OCI-LY7 (cell line): Measurements from ENCODE around the gene CREB5. TPM values are rescaled to one million over a fixed set of nuclear protein-coding genes. Genes with fewer than 3 reads are reported as not detected.

Experiments
- BruUV-seq: library from RNA; stranded (reverse); fragments of 400-500 nt; replicated peaks from 2 replicates; lab custom pipeline; 2021; lab: Mats Ljungman, UMichigan
- CTCF ChIA-PET: fragments of 300-600 bp; sonication (Branson Sonifier 250); formaldehyde crosslinking; loops from one replicate; lab custom pipeline; 2022; ENCODE audit warnings: antibody characterized with exemption; ENCODE audit not compliant: unreplicated experiment; lab: Charles Lee
- POLR2A ChIA-PET: fragments of 300-600 bp; sonication (Branson Sonifier 250); formaldehyde crosslinking; loops from one replicate; lab custom pipeline; 2022; ENCODE audit warnings: antibody characterized with exemption; lab: Charles Lee
- DNase-seq: peaks from one replicate; pipeline ENCODE4 v3.0.0-alpha.2; 2015; ENCODE audit warnings: low spot score
- H2AFZ ChIP-seq: fragments of 200-600 bp; sonication (generic), shearing (Covaris generic); 2 replicates; pipeline ENCODE4 v1.6.1; 2014; ENCODE audit warnings: mild to moderate bottlenecking, antibody characterized with exemption, low read length, moderate library complexity
- H3K27ac ChIP-seq: fragments of 200-600 bp; sonication (generic); 2 replicates; pipeline ENCODE4 v1.5.1; 2014; ENCODE audit warnings: mixed run types, low read depth, mild to moderate bottlenecking, moderate library complexity, low read length, inconsistent platforms; ENCODE audit not compliant: poor library complexity, severe bottlenecking
- H3K36me3 ChIP-seq: fragments of 200-600 bp; sonication (generic); 2 replicates; pipeline ENCODE4 v1.6.1; 2014; ENCODE audit warnings: mild to moderate bottlenecking, antibody characterized with exemption, low read length, moderate library complexity, mixed read lengths; ENCODE audit not compliant: insufficient read depth
- H3K4me1 ChIP-seq: fragments of 200-600 bp; sonication (generic); 2 replicates; pipeline ENCODE4 v1.5.1; 2014; ENCODE audit warnings: mild to moderate bottlenecking, low read length; ENCODE audit not compliant: insufficient read depth, poor library complexity, severe bottlenecking
- H3K4me2 ChIP-seq: fragments of 200-600 bp; sonication (generic); 2 replicates; pipeline ENCODE4 v1.6.1; 2014; ENCODE audit warnings: mild to moderate bottlenecking, low read length
- H3K4me3 ChIP-seq: fragments of 200-600 bp; sonication (generic); 2 replicates; pipeline ENCODE4 v1.5.1; 2014; ENCODE audit warnings: mild to moderate bottlenecking, low read depth, low read length; ENCODE audit not compliant: poor library complexity, severe bottlenecking
- H3K79me2 ChIP-seq: fragments of 200-600 bp; sonication (generic); 2 replicates; pipeline ENCODE4 v1.6.1; 2016; ENCODE audit warnings: low read depth, mild to moderate bottlenecking, low read length, moderate library complexity, mixed read lengths; ENCODE audit not compliant: insufficient read depth
- H3K9me2 ChIP-seq: fragments of 200-600 bp; sonication (generic); 2 replicates; pipeline ENCODE4 v1.6.1; 2016; ENCODE audit warnings: mild to moderate bottlenecking, low read length, mixed read lengths; ENCODE audit not compliant: insufficient read depth
- H3K9me3 ChIP-seq: fragments of 200-600 bp; sonication (generic); 2 replicates; pipeline ENCODE4 v1.6.1; 2014; ENCODE audit warnings: mild to moderate bottlenecking, mixed run types, low read length, mixed read lengths
- H4K20me1 ChIP-seq: fragments of 200-600 bp; sonication (generic); 2 replicates; pipeline ENCODE4 v1.6.1; 2014; ENCODE audit warnings: mild to moderate bottlenecking, antibody characterized with exemption, low read length, moderate library complexity, mixed read lengths; ENCODE audit not compliant: insufficient read depth
- EZH2phosphoT487 ChIP-seq: fragments of 200-600 bp; sonication (generic); IDR thresholded peaks from 2 replicates; pipeline ENCODE4 v1.6.1; 2018; ENCODE audit warnings: low read depth, borderline replicate concordance, mild to moderate bottlenecking, mixed run types, antibody characterized with exemption, low read length, moderate library complexity, mixed read lengths
- intact Hi-C: fragments of 100-400 bp; cut with micrococcal nuclease; formaldehyde crosslinking; loops from one replicate; pipeline ENCODE4 v1.10.0; 2022; ENCODE audit not compliant: unreplicated experiment
- total RNA-seq, 2 experiments: library from RNA; depleted of rRNA in 1 of 2; stranded (reverse); fragments of >200 nt in 1 of 2; shearing (Covaris generic) in 1 of 2; gene quantifications; 2 replicates each; pipeline ENCODE4 v1.2.3, GENCODE V29; 2014 to 2022
- TF ChIP-seq, protein P1 (sequence below): fragments of 200-600 bp; sonication (generic); conservative IDR thresholded peaks from 2 replicates; pipeline ENCODE4 v1.5.1; 2014; ENCODE audit warnings: mild to moderate bottlenecking, antibody characterized with exemption, low read length, moderate library complexity, mixed read lengths

CREB5 gene
- total RNA-seq, 2 experiments from 2014 or later, result 2.0 to 13.3 TPM

DNA sequence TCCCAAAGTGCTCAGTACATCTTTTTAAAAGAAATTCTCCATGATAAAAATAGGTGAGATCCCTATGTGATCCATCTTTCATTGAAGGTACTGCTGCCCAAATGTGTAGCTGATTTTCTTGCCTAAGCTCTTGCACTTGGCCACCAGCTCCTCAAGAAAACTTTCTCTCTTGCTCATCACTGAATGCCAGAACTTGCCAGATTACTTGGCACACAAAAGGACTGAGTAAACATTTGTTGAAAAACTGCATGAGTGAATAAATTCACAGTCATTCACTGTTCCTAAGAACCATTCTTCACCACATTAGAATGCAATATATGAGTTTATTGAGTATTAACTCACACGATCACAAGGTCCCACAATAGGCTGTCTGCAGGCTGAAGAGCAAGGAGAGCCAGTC lies 445.9 kb downstream of the CREB5 start:
- intact Hi-C loops, result no loop called here
- ChIA-PET CTCF (no interaction called here), POLR2A (no interaction called here)

DNA sequence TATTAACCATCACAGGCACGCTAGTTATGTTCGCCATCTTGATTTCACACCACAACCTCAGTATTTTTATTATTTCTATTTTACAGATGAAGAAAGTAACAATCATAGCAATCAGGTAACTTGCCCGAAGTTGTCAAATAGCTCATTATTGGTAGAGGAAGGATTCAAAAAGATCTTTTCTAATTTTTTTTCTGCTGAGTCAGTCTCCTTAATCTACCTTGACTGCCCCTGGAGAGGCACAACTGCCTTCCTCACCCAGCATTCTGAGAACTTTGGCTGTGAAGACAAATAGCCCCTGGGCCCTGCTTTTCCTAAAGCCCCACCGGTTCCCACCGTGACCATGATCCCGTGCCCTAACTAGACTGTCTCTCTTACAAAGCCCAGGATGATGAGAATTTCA lies 446.6 kb downstream of the CREB5 start:
- no peaks in the 10 kb centered on the region for H4K20me1 ChIP-seq
- ChIA-PET POLR2A (no interaction called here), CTCF (no interaction called here)
- H3K36me3 ChIP-seq, result no peaks in the 10 kb centered on the region
- H3K27ac ChIP-seq, result no peak overlapping the region
- H3K9me3 ChIP-seq, result no peaks in the 10 kb centered on the region
- DNase-seq, result no peak
- H3K4me1 ChIP-seq, result peaks cover 5% of the 10 kb centered on the region
- H2AFZ ChIP-seq, result no peak overlapping the region
- no peaks in the 10 kb centered on the region for H3K9me2 ChIP-seq
- no peaks in the 10 kb centered on the region for H3K79me2 ChIP-seq
- H3K4me3 ChIP-seq, result no peak overlapping the region
- no peak overlapping the region for H3K4me2 ChIP-seq
- BruUV-seq, result no TSS peak
- TF ChIP-seq, protein P1, sequence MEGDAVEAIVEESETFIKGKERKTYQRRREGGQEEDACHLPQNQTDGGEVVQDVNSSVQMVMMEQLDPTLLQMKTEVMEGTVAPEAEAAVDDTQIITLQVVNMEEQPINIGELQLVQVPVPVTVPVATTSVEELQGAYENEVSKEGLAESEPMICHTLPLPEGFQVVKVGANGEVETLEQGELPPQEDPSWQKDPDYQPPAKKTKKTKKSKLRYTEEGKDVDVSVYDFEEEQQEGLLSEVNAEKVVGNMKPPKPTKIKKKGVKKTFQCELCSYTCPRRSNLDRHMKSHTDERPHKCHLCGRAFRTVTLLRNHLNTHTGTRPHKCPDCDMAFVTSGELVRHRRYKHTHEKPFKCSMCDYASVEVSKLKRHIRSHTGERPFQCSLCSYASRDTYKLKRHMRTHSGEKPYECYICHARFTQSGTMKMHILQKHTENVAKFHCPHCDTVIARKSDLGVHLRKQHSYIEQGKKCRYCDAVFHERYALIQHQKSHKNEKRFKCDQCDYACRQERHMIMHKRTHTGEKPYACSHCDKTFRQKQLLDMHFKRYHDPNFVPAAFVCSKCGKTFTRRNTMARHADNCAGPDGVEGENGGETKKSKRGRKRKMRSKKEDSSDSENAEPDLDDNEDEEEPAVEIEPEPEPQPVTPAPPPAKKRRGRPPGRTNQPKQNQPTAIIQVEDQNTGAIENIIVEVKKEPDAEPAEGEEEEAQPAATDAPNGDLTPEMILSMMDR, result no peak
- no peak for TF ChIP-seq EZH2phosphoT487
- intact Hi-C loops, result no loop called here

More for the DNA sequence above, 445.9 kb downstream of the CREB5 start:
- Histone ChIP-seq H3K27ac (no peak overlapping the region), H4K20me1 (no peaks in the 10 kb centered on the region), H3K9me2 (no peaks in the 10 kb centered on the region), H3K4me3 (no peak overlapping the region), H3K79me2 (no peaks in the 10 kb centered on the region), H3K36me3 (no peaks in the 10 kb centered on the region), H3K4me1 (peaks cover 7% of the 10 kb centered on the region), H3K4me2 (no peak overlapping the region), H3K9me3 (no peaks in the 10 kb centered on the region), H2AFZ (no peak overlapping the region)
- TF ChIP-seq, protein P1, result no peak
- TF ChIP-seq EZH2phosphoT487, result no peak
- BruUV-seq, result no TSS peak
- no peak for DNase-seq

DNA sequence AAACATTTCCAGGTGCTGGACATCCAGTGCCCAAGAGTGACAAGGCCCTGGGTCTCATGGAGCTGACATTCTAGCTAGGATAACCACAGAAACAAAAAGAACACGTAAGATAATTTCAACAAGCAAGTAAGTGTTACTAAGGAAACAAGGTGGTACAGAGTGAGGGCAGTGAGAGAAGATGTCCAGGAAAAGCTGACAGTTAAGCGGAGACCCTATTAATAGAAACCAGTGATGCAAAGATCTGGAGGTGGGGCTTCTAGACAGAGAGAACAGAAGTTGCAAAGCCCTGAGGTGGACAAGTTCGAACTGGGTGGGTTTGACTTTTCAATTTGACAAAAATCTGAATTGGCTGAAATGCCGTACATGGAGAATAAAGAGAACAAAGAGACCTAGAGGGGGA lies 449.5 kb downstream of the CREB5 start:
- no peaks in the 10 kb centered on the region for H3K79me2 ChIP-seq
- H3K36me3 ChIP-seq, result no peaks in the 10 kb centered on the region
- ChIA-PET POLR2A (interaction anchor here (0.7 kb wide), 1 partner anchor 10 kb away, joined by 3 read pairs; no protein-coding TSS in a partner anchor), CTCF (no interaction called here)
- no peaks in the 10 kb centered on the region for H3K9me2 ChIP-seq
- no peak overlapping the region for H2AFZ ChIP-seq
- H3K9me3 ChIP-seq, result no peaks in the 10 kb centered on the region
- BruUV-seq, result no TSS peak
- H3K4me1 ChIP-seq, result no peaks in the 10 kb centered on the region
- no peak overlapping the region for H3K27ac ChIP-seq
- TF ChIP-seq EZH2phosphoT487, result no peak
- intact Hi-C loops, result no loop called here
- no peak overlapping the region for H3K4me2 ChIP-seq
- H3K4me3 ChIP-seq, result no peak overlapping the region
- DNase-seq, result no peak
- no peaks in the 10 kb centered on the region for H4K20me1 ChIP-seq
